Type B pancreatic cell (in vitro differentiated cells): Measurements from ENCODE around the gene BUB1B. TPM values are rescaled to one million over a fixed set of nuclear protein-coding genes. Genes with fewer than 3 reads are reported as not detected.

Source experiments
- DNase-seq: peaks from one replicate; pipeline ENCODE4 v3.0.0; 2021; ENCODE audit warnings: mixed read lengths; ENCODE audit not compliant: unreplicated experiment; ENCODE audit errors: extremely low spot score
- H3K27ac Mint-ChIP-seq: 2 replicates; pipeline ENCODE4 v1.8.0; 2021; ENCODE audit warnings: mild to moderate bottlenecking, mixed read lengths
- H3K27me3 Mint-ChIP-seq: 2 replicates; pipeline ENCODE4 v1.8.0; 2021; ENCODE audit warnings: mixed read lengths
- H3K36me3 Mint-ChIP-seq: 2 replicates; pipeline ENCODE4 v1.8.0; 2021; ENCODE audit warnings: mixed read lengths
- H3K4me1 Mint-ChIP-seq: one replicate; pipeline ENCODE4 v1.8.0; 2021; ENCODE audit warnings: mixed read lengths; ENCODE audit not compliant: unreplicated experiment
- H3K4me3 Mint-ChIP-seq: 2 replicates; pipeline ENCODE4 v1.8.0; 2021; ENCODE audit warnings: mild to moderate bottlenecking, mixed read lengths
- H3K9me3 Mint-ChIP-seq: 2 replicates; pipeline ENCODE4 v1.8.0; 2021; ENCODE audit warnings: mixed read lengths
- CTCF ChIP-seq: fragments of 200-600 bp; sonication (generic); conservative IDR thresholded peaks from 2 replicates; pipeline ENCODE4 v1.5.0; 2021; ENCODE audit warnings: antibody characterized with exemption, mild to moderate bottlenecking
- total RNA-seq: library from RNA; stranded (reverse); gene quantifications from 2 replicates; pipeline ENCODE4 v1.2.1, GENCODE V29; 2021; ENCODE audit warnings: low replicate concordance

The BUB1B gene
- total RNA-seq, 1 donor from 2014 or later = 69.5 TPM

- H3K4me1 Mint-ChIP-seq = no peaks in the 10 kb centered on the region
Measured at GRCh38 chr15:40182358-40183029, 21.6 kb downstream of the BUB1B start.

GRCh38 chr15:40183636-40184463, 23.0 kb downstream of the BUB1B start:
- no peak for TF ChIP-seq CTCF
- no peaks in the 10 kb centered on the region for H3K27me3 Mint-ChIP-seq
- no peaks in the 10 kb centered on the region for H3K9me3 Mint-ChIP-seq
- H3K36me3 Mint-ChIP-seq = peaks cover 16% of the 10 kb centered on the region
- no peaks in the 10 kb centered on the region for H3K4me1 Mint-ChIP-seq
- no peak for DNase-seq
- no peak overlapping the region for H3K4me3 Mint-ChIP-seq
- no peak overlapping the region for H3K27ac Mint-ChIP-seq

More at GRCh38 chr15:40182358-40183029, 21.6 kb downstream of the BUB1B start:
- DNase-seq = no peak
- TF ChIP-seq CTCF = no peak
- Mint-ChIP-seq H3K36me3 (peaks cover 13% of the 10 kb centered on the region), H3K9me3 (no peaks in the 10 kb centered on the region), H3K27me3 (no peaks in the 10 kb centered on the region), H3K4me3 (no peak overlapping the region), H3K27ac (no peak overlapping the region)

- Mint-ChIP-seq H3K4me3 (no peak overlapping the region), H3K9me3 (no peaks in the 10 kb centered on the region), H3K36me3 (peaks cover 26% of the 10 kb centered on the region), H3K27ac (no peak overlapping the region), H3K4me1 (no peaks in the 10 kb centered on the region), H3K27me3 (no peaks in the 10 kb centered on the region)
- no peak for TF ChIP-seq CTCF
- no peak for DNase-seq
Measured at GRCh38 chr15:40190591-40190990, 29.7 kb downstream of the BUB1B start.

- no peak for DNase-seq
- H3K36me3 Mint-ChIP-seq = peaks cover 30% of the 10 kb centered on the region
- no peak overlapping the region for H3K4me3 Mint-ChIP-seq
- no peaks in the 10 kb centered on the region for H3K9me3 Mint-ChIP-seq
- TF ChIP-seq CTCF = no peak
- no peak overlapping the region for H3K27ac Mint-ChIP-seq
- H3K27me3 Mint-ChIP-seq = no peaks in the 10 kb centered on the region
- no peaks in the 10 kb centered on the region for H3K4me1 Mint-ChIP-seq
Measured at GRCh38 chr15:40192942-40193341, 32.1 kb downstream of the BUB1B start.

- H3K27ac Mint-ChIP-seq = no peak overlapping the region
- no peaks in the 10 kb centered on the region for H3K9me3 Mint-ChIP-seq
- H3K27me3 Mint-ChIP-seq = no peaks in the 10 kb centered on the region
- DNase-seq = no peak
- H3K4me3 Mint-ChIP-seq = no peak overlapping the region
- TF ChIP-seq CTCF = no peak
- no peaks in the 10 kb centered on the region for H3K4me1 Mint-ChIP-seq
- H3K36me3 Mint-ChIP-seq = peaks cover 25% of the 10 kb centered on the region
Measured at GRCh38 chr15:40197434-40197833, 36.6 kb downstream of the BUB1B start.
